ENCODE data around the gene CHD3.

- TF ChIP-seq, protein P1, sequence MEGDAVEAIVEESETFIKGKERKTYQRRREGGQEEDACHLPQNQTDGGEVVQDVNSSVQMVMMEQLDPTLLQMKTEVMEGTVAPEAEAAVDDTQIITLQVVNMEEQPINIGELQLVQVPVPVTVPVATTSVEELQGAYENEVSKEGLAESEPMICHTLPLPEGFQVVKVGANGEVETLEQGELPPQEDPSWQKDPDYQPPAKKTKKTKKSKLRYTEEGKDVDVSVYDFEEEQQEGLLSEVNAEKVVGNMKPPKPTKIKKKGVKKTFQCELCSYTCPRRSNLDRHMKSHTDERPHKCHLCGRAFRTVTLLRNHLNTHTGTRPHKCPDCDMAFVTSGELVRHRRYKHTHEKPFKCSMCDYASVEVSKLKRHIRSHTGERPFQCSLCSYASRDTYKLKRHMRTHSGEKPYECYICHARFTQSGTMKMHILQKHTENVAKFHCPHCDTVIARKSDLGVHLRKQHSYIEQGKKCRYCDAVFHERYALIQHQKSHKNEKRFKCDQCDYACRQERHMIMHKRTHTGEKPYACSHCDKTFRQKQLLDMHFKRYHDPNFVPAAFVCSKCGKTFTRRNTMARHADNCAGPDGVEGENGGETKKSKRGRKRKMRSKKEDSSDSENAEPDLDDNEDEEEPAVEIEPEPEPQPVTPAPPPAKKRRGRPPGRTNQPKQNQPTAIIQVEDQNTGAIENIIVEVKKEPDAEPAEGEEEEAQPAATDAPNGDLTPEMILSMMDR (IDR thresholded peaks at IDR 0.05), result no peak
- no peak for TF ChIP-seq EZH2 (IDR thresholded peaks at IDR 0.05)
- TF ChIP-seq EZH2phosphoT487 (IDR thresholded peaks at IDR 0.05), result no peak
These were observed 42.4 kb upstream of the CHD3 start for GRCh38 chr17:7846063-7846735.
